ENCODE results near the gene GRIP2. TPM values are rescaled to one million over a fixed set of nuclear protein-coding genes. Genes with fewer than 3 reads are reported as not detected.

Gene GRIP2
- polyA plus RNA-seq, 3 donors from 2014 or later, result not detected

DNA sequence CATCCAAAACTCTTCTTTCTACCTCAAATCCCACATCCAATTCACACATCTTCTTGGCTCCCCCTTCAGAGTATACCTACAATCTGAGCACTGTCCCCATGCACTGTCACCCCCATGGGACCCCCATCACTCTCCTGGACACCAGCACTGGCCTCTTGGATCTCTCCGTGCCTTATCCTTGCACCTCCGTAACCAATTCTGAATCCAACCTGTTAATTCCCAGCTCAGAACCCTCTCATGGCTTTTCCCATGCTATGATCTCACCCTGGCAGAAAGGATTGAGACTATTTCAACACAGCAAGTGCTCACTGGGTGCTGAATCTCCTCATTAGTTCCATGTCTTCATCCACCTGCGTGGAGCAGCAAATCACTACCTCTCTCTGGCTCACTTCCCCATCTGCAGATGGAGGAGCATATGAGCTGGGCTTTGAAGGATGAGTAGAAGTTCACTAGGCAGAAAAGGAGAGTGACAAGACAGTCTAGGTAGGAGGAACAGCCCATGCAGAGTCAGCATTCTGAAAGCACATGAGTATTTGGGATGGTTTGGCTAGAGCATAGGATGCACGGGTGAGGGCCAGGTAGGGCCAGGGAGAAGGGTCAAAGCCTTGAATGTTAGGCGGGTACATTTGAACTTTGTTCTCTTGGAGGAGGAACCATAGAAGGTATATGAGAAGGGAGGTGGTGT is 89.1 kb downstream of the GRIP2 start:
- Mint-ChIP-seq H3K36me3 (peaks cover 24 to 35% (median 34%) of the 10 kb centered on the region in 3 donors), H3K27ac (no peak overlapping the region), H3K9me3 (no peaks in the 10 kb centered on the region)

GRCh38 chr3:14450506-14450905 is 89.6 kb downstream of the GRIP2 start:
- Mint-ChIP-seq H3K36me3 (peaks cover 29 to 39% (median 36%) of the 10 kb centered on the region in 3 donors), H3K9me3 (no peaks in the 10 kb centered on the region), H3K4me1 (peaks cover 0 to 2% of the 10 kb centered on the region in 2 donors), H3K4me3 (no peak overlapping the region), H3K27me3 (ENCODE audit: low read depth in 3 of 3) (peaks cover 3 to 4% (median 4%) of the 10 kb centered on the region in 3 donors), H3K27ac (no peak overlapping the region)
- no peak for DNase-seq

More for the DNA sequence above, 89.1 kb downstream of the GRIP2 start:
- H3K4me1 Mint-ChIP-seq, result no peaks in the 10 kb centered on the region
- H3K27me3 Mint-ChIP-seq (ENCODE audit: low read depth in 3 of 3), result peaks cover 3 to 4% (median 4%) of the 10 kb centered on the region in 3 donors
- no peak for DNase-seq
- H3K4me3 Mint-ChIP-seq, result no peak overlapping the region

GRCh38 chr3:14448756-14449727 is 91.1 kb downstream of the GRIP2 start:
- no peak for DNase-seq
- Mint-ChIP-seq H3K27me3 (ENCODE audit: low read depth in 3 of 3) (peaks cover 3 to 4% (median 4%) of the 10 kb centered on the region in 3 donors), H3K4me1 (peaks cover 6 to 9% of the 10 kb centered on the region in 2 donors), H3K4me3 (no peak overlapping the region), H3K9me3 (no peaks in the 10 kb centered on the region), H3K36me3 (peaks cover 32 to 45% (median 34%) of the 10 kb centered on the region in 3 donors), H3K27ac (peak overlapping the region in 1 of 6 donors; percentile 26)

DNA sequence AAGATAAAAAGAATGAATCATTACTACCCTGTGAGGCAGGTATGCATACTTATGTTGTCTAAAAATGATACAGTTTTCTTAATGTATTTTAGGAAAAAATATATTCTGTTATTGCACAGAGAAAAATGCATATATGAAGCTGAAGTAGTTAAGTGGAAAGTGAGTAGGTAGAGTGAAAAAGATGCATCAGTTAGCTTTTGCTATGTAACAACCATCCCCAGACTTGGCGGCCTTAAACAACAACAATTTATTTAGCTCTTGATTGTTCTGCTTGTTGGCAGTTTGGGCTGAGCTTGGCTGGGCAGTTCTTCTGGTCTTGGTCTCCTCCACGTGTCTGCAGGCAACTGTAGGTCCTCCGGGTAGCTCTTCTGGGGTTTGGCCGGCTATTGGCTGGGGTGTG is 92.1 kb downstream of the GRIP2 start:
- peaks cover 1 to 3% (median 2%) of the 10 kb centered on the region in 3 donors for H3K27me3 Mint-ChIP-seq (ENCODE audit: low read depth in 3 of 3)
- DNase-seq, result no peak
- H3K36me3 Mint-ChIP-seq, result peaks cover 34 to 47% (median 36%) of the 10 kb centered on the region in 3 donors
- no peak overlapping the region for H3K4me3 Mint-ChIP-seq
- H3K27ac Mint-ChIP-seq, result no peak overlapping the region
- H3K9me3 Mint-ChIP-seq, result no peaks in the 10 kb centered on the region
- H3K4me1 Mint-ChIP-seq, result peaks cover 9% of the 10 kb centered on the region in 2 donors

- no peak for DNase-seq
- H3K4me1 Mint-ChIP-seq, result peaks cover 9 to 13% of the 10 kb centered on the region in 2 donors
- H3K36me3 Mint-ChIP-seq, result peaks cover 34 to 47% (median 36%) of the 10 kb centered on the region in 3 donors
- peaks cover 1 to 3% (median 2%) of the 10 kb centered on the region in 3 donors for H3K27me3 Mint-ChIP-seq (ENCODE audit: low read depth in 3 of 3)
- H3K4me3 Mint-ChIP-seq, result no peak overlapping the region
- no peaks in the 10 kb centered on the region for H3K9me3 Mint-ChIP-seq
- peak overlapping the region in 1 of 6 donors; percentile 13 for H3K27ac Mint-ChIP-seq
Observed at GRCh38 chr3:14446988-14447570, 93.1 kb downstream of the GRIP2 start.

GRCh38 chr3:14445773-14446172 is 94.4 kb downstream of the GRIP2 start:
- no peak for DNase-seq
- peaks cover 1 to 2% (median 2%) of the 10 kb centered on the region in 3 donors for H3K27me3 Mint-ChIP-seq (ENCODE audit: low read depth in 3 of 3)
- no peak overlapping the region for H3K27ac Mint-ChIP-seq
- H3K4me3 Mint-ChIP-seq, result no peak overlapping the region
- H3K9me3 Mint-ChIP-seq, result no peaks in the 10 kb centered on the region
- peaks cover 30 to 40% (median 34%) of the 10 kb centered on the region in 3 donors for H3K36me3 Mint-ChIP-seq
- H3K4me1 Mint-ChIP-seq, result peaks cover 9 to 18% of the 10 kb centered on the region in 2 donors

GRCh38 chr3:14444380-14444779 is 95.8 kb downstream of the GRIP2 start:
- Mint-ChIP-seq H3K36me3 (peaks cover 28 to 40% (median 34%) of the 10 kb centered on the region in 3 donors), H3K27ac (peak overlapping the region in 1 of 6 donors; percentile 84), H3K27me3 (ENCODE audit: low read depth in 3 of 3) (peaks cover 1 to 6% (median 2%) of the 10 kb centered on the region in 3 donors), H3K4me1 (peaks cover 20 to 22% of the 10 kb centered on the region in 2 donors), H3K4me3 (peak overlapping the region in 2 of 5 donors; percentile 18 to 31), H3K9me3 (no peaks in the 10 kb centered on the region)
- DNase-seq, result peak in 2 of 3 donors; percentile 25 to 26

DNA sequence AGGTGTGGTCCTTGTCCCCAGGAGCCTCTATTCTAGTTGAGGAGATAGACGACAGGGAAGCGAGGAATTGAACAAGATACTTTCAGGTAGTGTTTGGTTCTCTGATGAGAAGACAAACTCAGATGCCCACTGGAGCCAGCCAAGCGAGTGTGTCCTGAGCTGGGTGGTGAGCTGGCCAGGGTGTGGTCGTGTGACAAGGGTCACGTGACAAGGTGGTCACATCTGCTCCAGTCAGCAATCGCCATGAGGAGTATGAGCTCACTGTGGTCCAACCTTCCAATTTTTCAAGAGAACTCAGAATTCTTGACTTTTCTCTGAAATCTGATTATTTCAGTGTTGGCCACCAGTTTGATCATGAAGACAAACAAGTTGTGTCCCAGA is 98.2 kb downstream of the GRIP2 start:
- Mint-ChIP-seq H3K4me3 (no peak overlapping the region), H3K9me3 (no peaks in the 10 kb centered on the region), H3K27ac (no peak overlapping the region), H3K4me1 (peaks cover 25% of the 10 kb centered on the region in 2 donors), H3K36me3 (peaks cover 13 to 21% (median 15%) of the 10 kb centered on the region in 3 donors), H3K27me3 (ENCODE audit: low read depth in 3 of 3) (peaks cover under 1 to 6% (median 1%) of the 10 kb centered on the region in 3 donors)
- DNase-seq, result no peak

DNA sequence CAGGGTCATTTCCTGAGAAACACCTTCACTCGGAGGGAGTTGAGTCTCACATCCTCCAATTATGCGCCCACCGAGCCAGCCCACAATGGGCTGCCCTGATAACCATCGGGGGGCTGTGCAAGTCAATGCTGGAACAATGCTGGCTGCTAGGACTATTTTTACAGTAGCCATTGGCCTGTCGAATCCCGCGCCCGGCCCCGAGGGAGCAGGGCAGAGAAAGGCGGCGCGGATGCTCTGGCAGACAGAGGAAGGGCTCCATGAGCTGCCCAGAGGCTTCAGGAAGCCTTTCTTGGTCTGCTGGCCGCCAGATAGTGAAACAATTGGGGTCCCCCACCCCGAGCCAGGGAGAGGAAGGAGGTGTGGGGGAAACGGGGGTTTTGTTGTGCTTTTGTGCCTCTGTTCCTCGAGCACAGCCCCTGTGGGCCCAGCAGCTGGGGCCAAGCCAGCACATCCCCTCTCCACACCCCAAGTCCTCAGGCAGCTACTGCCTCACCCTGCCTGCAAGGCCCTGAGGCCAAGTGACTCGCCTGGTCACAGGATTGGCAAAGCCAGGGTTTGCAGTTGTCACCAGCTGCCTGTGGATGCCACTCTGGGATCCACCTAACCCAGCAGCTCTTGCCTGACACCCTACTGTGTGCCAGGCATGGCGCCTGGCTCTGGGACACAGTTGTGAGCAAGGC is 98.8 kb downstream of the GRIP2 start:
- Mint-ChIP-seq H3K9me3 (no peaks in the 10 kb centered on the region), H3K27ac (no peak overlapping the region), H3K27me3 (ENCODE audit: low read depth in 3 of 3) (peaks cover 0 to 6% (median 1%) of the 10 kb centered on the region in 3 donors), H3K36me3 (peaks cover 9 to 16% (median 12%) of the 10 kb centered on the region in 3 donors), H3K4me1 (peaks cover 29 to 30% of the 10 kb centered on the region in 2 donors), H3K4me3 (no peak overlapping the region)
- no peak for DNase-seq

- Mint-ChIP-seq H3K4me1 (peaks cover 31 to 33% of the 10 kb centered on the region in 2 donors), H3K4me3 (no peak overlapping the region), H3K27ac (peak overlapping the region in 2 of 6 donors; percentile 23 to 57), H3K36me3 (peaks cover 5 to 10% (median 7%) of the 10 kb centered on the region in 3 donors), H3K27me3 (ENCODE audit: low read depth in 3 of 3) (peaks cover 0 to 4% (median 1%) of the 10 kb centered on the region in 3 donors), H3K9me3 (no peaks in the 10 kb centered on the region)
- DNase-seq, result no peak
Observed at GRCh38 chr3:14440531-14441239, 99.5 kb downstream of the GRIP2 start.

GRCh38 chr3:14440168-14440518 is 100.0 kb downstream of the GRIP2 start:
- peaks cover 0 to 4% (median 1%) of the 10 kb centered on the region in 3 donors for H3K27me3 Mint-ChIP-seq (ENCODE audit: low read depth in 3 of 3)
- peaks cover 4 to 7% (median 5%) of the 10 kb centered on the region in 3 donors for H3K36me3 Mint-ChIP-seq
- DNase-seq, result no peak
- peaks cover 33 to 39% of the 10 kb centered on the region in 2 donors for H3K4me1 Mint-ChIP-seq
- no peak overlapping the region for H3K4me3 Mint-ChIP-seq
- no peaks in the 10 kb centered on the region for H3K9me3 Mint-ChIP-seq
- peak overlapping the region in 2 of 6 donors; percentile 23 to 57 for H3K27ac Mint-ChIP-seq

DNA sequence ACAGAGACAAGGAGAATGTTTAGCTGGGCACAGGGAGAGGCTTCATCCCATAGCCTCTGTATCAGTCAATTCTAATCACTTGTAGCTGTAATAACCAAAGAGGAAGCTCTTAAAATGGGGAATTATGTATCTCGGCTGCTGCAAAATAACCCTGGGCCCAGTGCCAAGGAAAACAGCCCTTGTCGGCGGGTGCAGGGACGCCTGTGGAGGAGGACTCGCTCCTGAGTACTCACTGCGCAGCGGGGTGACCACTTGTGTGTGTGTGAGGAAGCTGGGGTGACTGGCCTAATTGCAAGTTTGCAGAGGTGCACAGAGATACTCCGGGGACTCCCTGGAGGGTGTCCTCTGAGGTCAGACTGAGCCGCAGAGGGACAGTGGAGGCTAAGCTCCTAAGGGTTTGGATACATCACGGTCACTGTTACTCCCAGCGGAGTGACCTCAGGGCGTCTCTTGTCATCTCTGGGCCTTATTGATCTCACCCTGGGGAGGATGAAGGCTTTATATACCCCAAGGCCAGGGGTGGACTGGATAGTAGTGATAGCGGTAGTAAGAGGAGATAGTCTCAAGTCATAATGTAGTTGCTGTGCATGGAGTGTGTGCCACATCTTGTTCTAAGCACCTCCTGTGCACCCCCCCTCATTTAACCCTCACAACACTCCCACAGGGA is 100.5 kb downstream of the GRIP2 start:
- Mint-ChIP-seq H3K27me3 (ENCODE audit: low read depth in 3 of 3) (peaks cover under 1 to 4% (median 1%) of the 10 kb centered on the region in 3 donors), H3K4me1 (peaks cover 37 to 43% of the 10 kb centered on the region in 2 donors), H3K27ac (peak overlapping the region in 2 of 6 donors; percentile 23 to 64), H3K4me3 (no peak overlapping the region), H3K36me3 (peaks cover 4 to 7% (median 5%) of the 10 kb centered on the region in 3 donors), H3K9me3 (no peaks in the 10 kb centered on the region)
- DNase-seq, result no peak
